Left lung (tissue), 10 donors: ENCODE data around the gene WWOX. TPM values are rescaled to one million over a fixed set of nuclear protein-coding genes. Genes with fewer than 3 reads are reported as not detected.

ENCODE experiments used
- ATAC-seq: fragments of 200-7000 bp; cut with Tn5 transposase; one replicate; pipeline ENCODE4 v1.9.1; 2020; ENCODE audit warnings: moderate library complexity
- DNase-seq, 4 donors: peaks; one replicate each; pipeline ENCODE4 v3.0.0-alpha.2; 2013 to 2020
- H3K27ac ChIP-seq, 2 donors: fragments of 200-600 bp; sonication (generic) in 1 of 2; one replicate each; pipeline versions ENCODE4 v1.5.0 to v1.8.0; 2020 to 2021
- H3K27me3 ChIP-seq, 2 donors: fragments of 200-600 bp; sonication (generic) in 1 of 2; one replicate each; pipeline versions ENCODE4 v1.5.0 to v1.8.0; 2020 to 2021
- H3K36me3 ChIP-seq, 2 donors: fragments of 200-600 bp; sonication (generic) in 1 of 2; one replicate each; pipeline versions ENCODE4 v1.5.0 to v1.8.0; 2020 to 2021
- H3K4me1 ChIP-seq, 2 donors: fragments of 200-600 bp; one replicate each; pipeline ENCODE4 v1.8.0; 2021
- H3K4me3 ChIP-seq, 2 donors: fragments of 200-600 bp; sonication (generic) in 1 of 2; one replicate each; pipeline versions ENCODE4 v1.5.0 to v1.8.0; 2020 to 2021; ENCODE audit warnings: mild to moderate bottlenecking in 1 of 2
- H3K9me3 ChIP-seq, 2 donors: fragments of 200-600 bp; sonication (generic) in 1 of 2; one replicate each; pipeline versions ENCODE4 v1.5.0 to v1.8.0; 2020 to 2021
- CTCF ChIP-seq, 2 donors: fragments of 200-600 bp; sonication (generic) in 1 of 2; IDR thresholded peaks; one replicate each; pipeline versions ENCODE4 v1.5.0 to v1.8.0; 2021; ENCODE audit warnings: antibody characterized with exemption in 2 of 2
- intact Hi-C, 2 donors: fragments of 100-400 bp; cut with DNase I; formaldehyde crosslinking; loops; one replicate each; pipeline versions ENCODE4 v1.11.2 to v1.14.2; 2022
- polyA plus RNA-seq, 6 donors: library from polyadenylated mRNA; unstranded; fragments of 120-200 nt; gene quantifications; one replicate each; pipeline ENCODE4 v1.2.1, GENCODE V29; 2013; ENCODE audit not compliant: insufficient read length in 6 of 6
- total RNA-seq, 2 donors: library from RNA; stranded (reverse); fragmentation: NEBNext Ultra II Directional; extraction: Animal tissue kit (Norgen Biotek cat#: 25700); gene quantifications; one replicate each; pipeline ENCODE4 v1.2.1, GENCODE V29; 2021
- donor health status: DM: no; HTN: yes; CAD: no.
- donor health status: DM: no; HTN: no; CAD: no.

Gene WWOX
- total and polyA plus RNA-seq, 8 donors, result 17.2 to 40.3 (median 30.8) TPM

GRCh38 chr16:78284957-78285434 is 185.5 kb downstream of the WWOX start:
- H3K36me3 ChIP-seq, result no peaks in the 10 kb centered on the region
- ATAC-seq, result no peak
- H3K4me3 ChIP-seq, result no peak overlapping the region
- DNase-seq, result no peak
- H3K27ac ChIP-seq, result no peak overlapping the region
- no peaks in the 10 kb centered on the region for H3K27me3 ChIP-seq
- H3K9me3 ChIP-seq, result no peaks in the 10 kb centered on the region
- H3K4me1 ChIP-seq, result peaks cover 0 to 2% of the 10 kb centered on the region in 2 donors
- TF ChIP-seq CTCF (IDR thresholded peaks at IDR 0.05), result no peak
- intact Hi-C loops, result no loop called here

- peaks cover 0 to 3% of the 10 kb centered on the region in 2 donors for H3K4me1 ChIP-seq
- no peaks in the 10 kb centered on the region for H3K9me3 ChIP-seq
- no peak overlapping the region for H3K27ac ChIP-seq
- no peak for DNase-seq
- H3K36me3 ChIP-seq, result no peaks in the 10 kb centered on the region
- intact Hi-C loops, result no loop called here
- H3K27me3 ChIP-seq, result no peaks in the 10 kb centered on the region
- no peak for ATAC-seq
- no peak overlapping the region for H3K4me3 ChIP-seq
- no peak for TF ChIP-seq CTCF (IDR thresholded peaks at IDR 0.05)
Observed at GRCh38 chr16:78285437-78285922, 186.0 kb downstream of the WWOX start.

GRCh38 chr16:78286065-78286464 is 186.6 kb downstream of the WWOX start:
- intact Hi-C loops, result no loop called here
- no peak overlapping the region for H3K27ac ChIP-seq
- TF ChIP-seq CTCF (IDR thresholded peaks at IDR 0.05), result no peak
- H3K4me1 ChIP-seq, result peaks cover 0 to 3% of the 10 kb centered on the region in 2 donors
- H3K27me3 ChIP-seq, result no peaks in the 10 kb centered on the region
- H3K9me3 ChIP-seq, result no peaks in the 10 kb centered on the region
- no peak overlapping the region for H3K4me3 ChIP-seq
- ATAC-seq (no peak), DNase-seq (no peak)
- no peaks in the 10 kb centered on the region for H3K36me3 ChIP-seq

- intact Hi-C loops, result no loop called here
- no peaks in the 10 kb centered on the region for H3K36me3 ChIP-seq
- H3K9me3 ChIP-seq, result no peaks in the 10 kb centered on the region
- H3K27ac ChIP-seq, result no peak overlapping the region
- peaks cover 3 to 13% of the 10 kb centered on the region in 2 donors for H3K4me1 ChIP-seq
- ATAC-seq (no peak), DNase-seq (no peak)
- TF ChIP-seq CTCF (IDR thresholded peaks at IDR 0.05), result no peak
- H3K27me3 ChIP-seq, result no peaks in the 10 kb centered on the region
- no peak overlapping the region for H3K4me3 ChIP-seq
Observed at GRCh38 chr16:78288888-78289287, 189.4 kb downstream of the WWOX start.

GRCh38 chr16:78289373-78289772 is 189.9 kb downstream of the WWOX start:
- Histone ChIP-seq H3K4me3 (no peak overlapping the region), H3K36me3 (no peaks in the 10 kb centered on the region), H3K27ac (no peak overlapping the region), H3K9me3 (no peaks in the 10 kb centered on the region), H3K27me3 (no peaks in the 10 kb centered on the region), H3K4me1 (peaks cover 3 to 13% of the 10 kb centered on the region in 2 donors)
- no peak for TF ChIP-seq CTCF (IDR thresholded peaks at IDR 0.05)
- ATAC-seq (no peak), DNase-seq (no peak)
- intact Hi-C loops, result no loop called here
